ENCODE measurements around the gene TP53TG5.

- TF ChIP-seq CTCF (IDR thresholded peaks at IDR 0.05; ENCODE audit: borderline replicate concordance, extremely low read depth, low read length, poor library complexity, severe bottlenecking) (no peak), EZH2 (IDR thresholded peaks at IDR 0.05; ENCODE audit: borderline replicate concordance, low read depth, low read length, severe bottlenecking) (no peak)
Measured at GRCh38 chr20:45339799-45340198, 38.3 kb downstream of the TP53TG5 start.

All from DND-41 (cell line).